K562 (cell line): ENCODE data around the gene HOXA7. TPM values are rescaled to one million over a fixed set of nuclear protein-coding genes. Genes with fewer than 3 reads are reported as not detected.
A peak's percentile ranks its signal among the peaks of the same experiment; 100 is the strongest.

Experiments used
- ATAC-seq: fragments of 200-7000 bp; cut with Tn5 transposase; 3 replicates; pipeline ENCODE4 v1.9.1; 2020; ENCODE audit warnings: moderate library complexity
- BruUV-seq: library from RNA; stranded (reverse); fragments of 400-500 nt; replicated peaks from 2 replicates; lab custom pipeline; 2021; lab: Mats Ljungman, UMichigan
- CTCF ChIA-PET: fragments of 300-600 bp; formaldehyde crosslinking; extraction: SDS; loops from one replicate; lab custom pipeline; 2021; ENCODE audit warnings: low intra/inter-chr PET ratio; lab: Yijun Ruan, JAX
- POLR2A ChIA-PET: fragments of 300-600, 350-650 bp; sonication (Branson Sonifier 250); formaldehyde crosslinking; extraction: SDS; loops from one replicate; lab custom pipeline; 2021; ENCODE audit warnings: antibody characterized with exemption, inconsistent platforms; lab: Yijun Ruan, JAX
- DNase-seq, 4 experiments: peaks; one replicate each; pipeline versions ENCODE4 v3.0.0 to v3.0.0-alpha.2; 2011 to 2018; ENCODE audit warnings: low spot score in 3 of 4, mixed read lengths in 3 of 4; ENCODE audit errors: extremely low read depth in 1 of 4
- FAIRE-seq: peaks from 2 replicates; lab custom pipeline; 2011; peaks lifted over from hg19 to GRCh38; lab: Jason Lieb, UNC
- H2AFZ ChIP-seq: 2 replicates; pipeline ENCODE4 v1.6.0; 2011; ENCODE audit warnings: low read depth, low read length, control low read depth, inconsistent platforms
- H3K27ac ChIP-seq: fragments of 200-600 bp; 3 replicates; pipeline ENCODE4 v1.8.0; 2011; ENCODE audit warnings: low read depth, mild to moderate bottlenecking, control low read depth, inconsistent platforms, low read length, moderate library complexity, mixed read lengths; ENCODE audit errors: extremely low read depth
- H3K27me3 ChIP-seq, 2 experiments: fragments of 300-600 bp in 1 of 2; 2 replicates in 1 of 2; 3 replicates in 1 of 2; pipeline versions ENCODE4 v1.6.0 to v1.8.0; 2011; ENCODE audit warnings: inconsistent platforms in 2 of 2, low read length in 2 of 2, mild to moderate bottlenecking in 1 of 2, mixed read lengths in 1 of 2, moderate library complexity in 1 of 2; ENCODE audit not compliant: control insufficient read depth in 2 of 2, insufficient read depth in 2 of 2
- H3K36me3 ChIP-seq: fragments of 300-600 bp; 3 replicates; pipeline ENCODE4 v1.8.0; 2011; ENCODE audit warnings: mild to moderate bottlenecking, low read length, inconsistent platforms; ENCODE audit not compliant: control insufficient read depth, insufficient read depth
- H3K4me1 ChIP-seq, 2 experiments: fragments of 200-600 bp in 1 of 2; replicated peaks in 1 of 2; 2 replicates in 1 of 2; 3 replicates in 1 of 2; pipeline versions ENCODE4 v1.5.1 to v1.8.0; 2011; ENCODE audit warnings: inconsistent platforms in 2 of 2, low read length in 2 of 2, mild to moderate bottlenecking in 1 of 2, mixed read lengths in 1 of 2, moderate library complexity in 1 of 2; ENCODE audit not compliant: control insufficient read depth in 2 of 2, insufficient read depth in 2 of 2
- H3K4me2 ChIP-seq: 2 replicates; pipeline ENCODE4 v1.6.1; 2011; ENCODE audit warnings: low read length, control low read depth, inconsistent platforms, mixed read lengths; ENCODE audit not compliant: insufficient read depth
- H3K4me3 ChIP-seq: fragments of 200-600 bp; sonication (generic), shearing (Covaris generic); 2 replicates; pipeline ENCODE4 v1.5.1; 2016; ENCODE audit warnings: control low read depth, inconsistent platforms
- H3K79me2 ChIP-seq: fragments of 200-600 bp; 3 replicates; pipeline ENCODE4 v1.8.0; 2011; ENCODE audit warnings: low read length, inconsistent platforms; ENCODE audit not compliant: control insufficient read depth, insufficient read depth
- H3K9ac ChIP-seq, 2 experiments: 2 replicates each; pipeline versions ENCODE4 v1.6.0 to v1.6.1; 2011; ENCODE audit warnings: low read depth in 2 of 2, low read length in 2 of 2, control low read depth in 1 of 2, inconsistent platforms in 1 of 2, mild to moderate bottlenecking in 1 of 2, mixed read lengths in 1 of 2; ENCODE audit not compliant: insufficient read depth in 1 of 2
- H3K9me1 ChIP-seq: one replicate; pipeline ENCODE4 v1.6.0; 2011; ENCODE audit warnings: inconsistent platforms, mild to moderate bottlenecking, low read length, moderate library complexity; ENCODE audit not compliant: control insufficient read depth, insufficient read depth
- H3K9me3 ChIP-seq: replicated peaks from 2 replicates; pipeline ENCODE4 v1.5.1; 2011; ENCODE audit warnings: low read depth, low read length, inconsistent platforms; ENCODE audit not compliant: control insufficient read depth, insufficient read depth
- H4K20me1 ChIP-seq: replicated peaks from 2 replicates; pipeline ENCODE4 v1.6.1; 2011; ENCODE audit warnings: low read length, inconsistent platforms, mixed read lengths; ENCODE audit not compliant: control insufficient read depth, insufficient read depth
- CCAR2 ChIP-seq: fragments of 200-400 bp; formaldehyde crosslinking; IDR thresholded peaks from 2 replicates; pipeline ENCODE4 v1.6.1; 2017; ENCODE audit warnings: mild to moderate bottlenecking, low read depth, low read length
- CTCFL ChIP-seq: IDR thresholded peaks from 2 replicates; pipeline ENCODE4 v1.6.1; 2011; ENCODE audit warnings: borderline replicate concordance, low read depth, mild to moderate bottlenecking, moderate library complexity, low read length; ENCODE audit not compliant: insufficient read depth, poor library complexity, severe bottlenecking
- GABPA ChIP-seq: fragments of 200-800 bp; sonication (Bioruptor generic); conservative IDR thresholded peaks from 2 replicates; pipeline ENCODE4 v1.6.1; 2016; ENCODE audit warnings: low read depth, missing genetic modification characterization, missing compliant biosample characterization
- RB1 ChIP-seq: fragments of 450-650 bp; IDR thresholded peaks from 2 replicates; pipeline ENCODE4 v1.6.1; 2017; ENCODE audit warnings: low read depth, mild to moderate bottlenecking
- RBBP5 ChIP-seq: fragments of 200-600 bp; sonication (generic); IDR thresholded peaks from 2 replicates; pipeline ENCODE4 v1.6.1; 2012; ENCODE audit warnings: borderline replicate concordance, mild to moderate bottlenecking, low read length, control low read depth, inconsistent platforms; ENCODE audit not compliant: insufficient read depth, poor library complexity, severe bottlenecking
- TRIM24 ChIP-seq, 2 experiments: fragments of 450-650 bp; IDR thresholded peaks; 2 replicates each; pipeline ENCODE4 v1.6.1; 2016
- ZFP36 ChIP-seq: fragments of 150-350 bp; IDR thresholded peaks from 2 replicates; pipeline ENCODE4 v1.6.1; 2018; ENCODE audit warnings: low read length, low read depth; ENCODE audit not compliant: partially characterized antibody
- ZNF174 ChIP-seq: fragments of 250-450 bp; sonication (Bioruptor Pico); IDR thresholded peaks from 2 replicates; pipeline ENCODE4 v1.4.0; 2020; ENCODE audit warnings: mild to moderate bottlenecking
- WGBS: fragments of 100-300 bp; shearing (Covaris generic); methylation state at CpG from one replicate; pipeline ENCODE4 v1.1.6; 2016; ENCODE audit warnings: low coverage, mixed read lengths; ENCODE audit not compliant: insufficient coverage; ENCODE audit errors: missing lambda C conversion rate; 5-methylcytosine and 5-hydroxymethylcytosine counted together
- in situ Hi-C: fragments of 300-500 bp; cut with MboI; formaldehyde crosslinking; loops from 4 replicates; pipeline ENCODE4 v1.15.0; 2018; ENCODE audit warnings: inconsistent platforms, mixed read lengths
- intact Hi-C: fragments of 100-400 bp; cut with micrococcal nuclease; formaldehyde crosslinking; loops from 2 replicates; pipeline ENCODE4 v1.14.2; 2022
- polyA plus RNA-seq, 8 experiments: library from polyadenylated mRNA; depleted of rRNA in 4 of 8; stranded (reverse) in 5 of 8; unstranded in 3 of 8; fragments of >200 nt; fragmentation: Nextera tagmentation in 2 of 8; fragmentation: Illumina TruSeq in 1 of 8; extraction: Ambion mirVana in 2 of 8; extraction: Trizol in 1 of 8; gene quantifications; 2 replicates each; pipeline versions ENCODE4 v1.2.1 to v1.2.3, GENCODE V29; 2011 to 2014; ENCODE audit warnings: inconsistent platforms in 1 of 8, missing spikeins in 1 of 8
- total RNA-seq, 7 experiments: library from RNA; depleted of rRNA in 6 of 7; stranded (reverse); fragments of >200 nt in 6 of 7; fragmentation: Illumina TruSeq in 2 of 7; extraction: Trizol in 2 of 7; gene quantifications; 2 replicates each; pipeline versions ENCODE4 v1.2.1 to v1.2.3, GENCODE V29; 2011 to 2021; ENCODE audit warnings: low replicate concordance in 1 of 7

Gene HOXA7
- total and polyA plus RNA-seq, 9 of the 15 experiments (the other 6 are each of a cell fraction or from before 2014, with no cell fraction given) = not detected

GRCh38 chr7:27164367-27165088 is 8.1 kb upstream of the HOXA7 start:
- intact Hi-C loops = loop anchor here (5.0 kb wide), 3 partner anchors 302 to 1272 kb away; partner anchors contain the start of genes SKAP2 and SNX10

More at GRCh38 chr7:27164367-27165088, 8.1 kb upstream of the HOXA7 start:
- TF ChIP-seq RB1 (no peak), CCAR2 (no peak), TRIM24 (IDR thresholded peaks at IDR 0.05) (no peak), ZFP36 (peak; percentile 71), ZNF174 (CRISPR knock-in tag) (no peak), RBBP5 (no peak), GABPA (tag) (no peak), CTCFL (peak; percentile 35)
- Histone ChIP-seq H3K9me3 (no peaks in the 10 kb centered on the region), H3K4me3 (no peak overlapping the region), H3K27ac (no peak overlapping the region), H3K79me2 (no peaks in the 10 kb centered on the region), H4K20me1 (no peaks in the 10 kb centered on the region), H3K27me3 (peaks cover 36 to 77% of the 10 kb centered on the region in 2 experiments), H2AFZ (no peak overlapping the region), H3K4me1 (peaks cover 0 to 26% of the 10 kb centered on the region in 2 experiments; a peak in 2 of 5 replicates), H3K9ac (no peak overlapping the region), H3K4me2 (peak overlapping the region; percentile 11; the same call in 1 of the 2 replicates), H3K36me3 (no peaks in the 10 kb centered on the region), H3K9me1 (no peaks in the 10 kb centered on the region)
- ChIA-PET CTCF (no interaction called here), POLR2A (no interaction called here)
- FAIRE-seq (no peak), ATAC-seq (peak; percentile 43; the same call in 2 of the 3 replicates), DNase-seq (peak in 1 of 4 experiments; percentile 14)
- in situ Hi-C loops = loop anchor here (5.0 to 25.0 kb wide), 4 partner anchors 652 to 1277 kb away; no protein-coding TSS in a partner anchor
- BruUV-seq = no TSS peak
- WGBS = 12% methylated on average over 44 of the region's 47 CpGs
